K562 (cell line): ENCODE results near the gene ACTN4. TPM values are rescaled to one million over a fixed set of nuclear protein-coding genes. Genes with fewer than 3 reads are reported as not detected.

Experiments
- ESRRB ChIP-seq: fragments of 250-450 bp; sonication (Bioruptor Pico); IDR thresholded peaks from 2 replicates; pipeline ENCODE4 v1.5.0; 2020; ENCODE audit warnings: mild to moderate bottlenecking, moderate library complexity, borderline replicate concordance
- FOXM1 ChIP-seq, 2 experiments: fragments of 450-650 bp in 1 of 2; sonication (generic) in 1 of 2; formaldehyde crosslinking in 1 of 2; IDR thresholded peaks; 2 replicates each; pipeline versions ENCODE4 v1.6.1 to v1.9.0; 2017 to 2022; ENCODE audit warnings: low read depth in 2 of 2, mild to moderate bottlenecking in 2 of 2, missing genetic modification reagents in 1 of 2, moderate library complexity in 1 of 2
- polyA plus RNA-seq, 8 experiments: library from polyadenylated mRNA; depleted of rRNA in 4 of 8; stranded (reverse) in 5 of 8; unstranded in 3 of 8; fragments of >200 nt; fragmentation: Nextera tagmentation in 2 of 8; fragmentation: Illumina TruSeq in 1 of 8; extraction: Ambion mirVana in 2 of 8; extraction: Trizol in 1 of 8; gene quantifications; 2 replicates each; pipeline versions ENCODE4 v1.2.1 to v1.2.3, GENCODE V29; 2011 to 2014; ENCODE audit warnings: inconsistent platforms in 1 of 8, missing spikeins in 1 of 8
- total RNA-seq, 7 experiments: library from RNA; depleted of rRNA in 6 of 7; stranded (reverse); fragments of >200 nt in 6 of 7; fragmentation: Illumina TruSeq in 2 of 7; extraction: Trizol in 2 of 7; gene quantifications; 2 replicates each; pipeline versions ENCODE4 v1.2.1 to v1.2.3, GENCODE V29; 2011 to 2021; ENCODE audit warnings: low replicate concordance in 1 of 7
- TF ChIP-seq, protein P1 (sequence below): fragments of 250-450 bp; sonication (Bioruptor Pico); IDR thresholded peaks from 2 replicates; pipeline ENCODE4 v1.4.0; 2020

The ACTN4 gene
- total and polyA plus RNA-seq, 9 of the 15 experiments (the other 6 are each of a cell fraction or from before 2014, with no cell fraction given) = 3.1 to 385 (median 125) TPM

DNA sequence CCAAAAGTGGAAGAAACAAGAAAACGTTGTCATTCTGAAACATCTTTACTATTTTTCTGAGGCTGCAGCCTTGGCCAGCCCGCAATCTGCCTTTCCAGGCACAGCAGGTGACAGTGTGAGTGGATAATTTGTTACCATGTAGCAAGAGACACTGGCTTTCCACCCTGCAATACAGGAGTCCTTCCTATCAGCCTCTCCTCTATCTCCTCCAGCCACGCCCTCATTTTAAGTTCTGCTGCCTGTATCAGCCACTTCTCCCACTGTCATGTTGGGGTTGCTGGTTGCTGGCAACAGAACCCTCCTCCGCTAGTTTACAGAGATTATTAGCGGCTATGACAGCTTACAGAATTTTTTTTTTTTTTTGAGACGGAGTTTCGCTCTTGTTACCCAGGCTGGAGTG lies 133.6 kb downstream of the ACTN4 start (continued):
- TF ChIP-seq, protein P1, sequence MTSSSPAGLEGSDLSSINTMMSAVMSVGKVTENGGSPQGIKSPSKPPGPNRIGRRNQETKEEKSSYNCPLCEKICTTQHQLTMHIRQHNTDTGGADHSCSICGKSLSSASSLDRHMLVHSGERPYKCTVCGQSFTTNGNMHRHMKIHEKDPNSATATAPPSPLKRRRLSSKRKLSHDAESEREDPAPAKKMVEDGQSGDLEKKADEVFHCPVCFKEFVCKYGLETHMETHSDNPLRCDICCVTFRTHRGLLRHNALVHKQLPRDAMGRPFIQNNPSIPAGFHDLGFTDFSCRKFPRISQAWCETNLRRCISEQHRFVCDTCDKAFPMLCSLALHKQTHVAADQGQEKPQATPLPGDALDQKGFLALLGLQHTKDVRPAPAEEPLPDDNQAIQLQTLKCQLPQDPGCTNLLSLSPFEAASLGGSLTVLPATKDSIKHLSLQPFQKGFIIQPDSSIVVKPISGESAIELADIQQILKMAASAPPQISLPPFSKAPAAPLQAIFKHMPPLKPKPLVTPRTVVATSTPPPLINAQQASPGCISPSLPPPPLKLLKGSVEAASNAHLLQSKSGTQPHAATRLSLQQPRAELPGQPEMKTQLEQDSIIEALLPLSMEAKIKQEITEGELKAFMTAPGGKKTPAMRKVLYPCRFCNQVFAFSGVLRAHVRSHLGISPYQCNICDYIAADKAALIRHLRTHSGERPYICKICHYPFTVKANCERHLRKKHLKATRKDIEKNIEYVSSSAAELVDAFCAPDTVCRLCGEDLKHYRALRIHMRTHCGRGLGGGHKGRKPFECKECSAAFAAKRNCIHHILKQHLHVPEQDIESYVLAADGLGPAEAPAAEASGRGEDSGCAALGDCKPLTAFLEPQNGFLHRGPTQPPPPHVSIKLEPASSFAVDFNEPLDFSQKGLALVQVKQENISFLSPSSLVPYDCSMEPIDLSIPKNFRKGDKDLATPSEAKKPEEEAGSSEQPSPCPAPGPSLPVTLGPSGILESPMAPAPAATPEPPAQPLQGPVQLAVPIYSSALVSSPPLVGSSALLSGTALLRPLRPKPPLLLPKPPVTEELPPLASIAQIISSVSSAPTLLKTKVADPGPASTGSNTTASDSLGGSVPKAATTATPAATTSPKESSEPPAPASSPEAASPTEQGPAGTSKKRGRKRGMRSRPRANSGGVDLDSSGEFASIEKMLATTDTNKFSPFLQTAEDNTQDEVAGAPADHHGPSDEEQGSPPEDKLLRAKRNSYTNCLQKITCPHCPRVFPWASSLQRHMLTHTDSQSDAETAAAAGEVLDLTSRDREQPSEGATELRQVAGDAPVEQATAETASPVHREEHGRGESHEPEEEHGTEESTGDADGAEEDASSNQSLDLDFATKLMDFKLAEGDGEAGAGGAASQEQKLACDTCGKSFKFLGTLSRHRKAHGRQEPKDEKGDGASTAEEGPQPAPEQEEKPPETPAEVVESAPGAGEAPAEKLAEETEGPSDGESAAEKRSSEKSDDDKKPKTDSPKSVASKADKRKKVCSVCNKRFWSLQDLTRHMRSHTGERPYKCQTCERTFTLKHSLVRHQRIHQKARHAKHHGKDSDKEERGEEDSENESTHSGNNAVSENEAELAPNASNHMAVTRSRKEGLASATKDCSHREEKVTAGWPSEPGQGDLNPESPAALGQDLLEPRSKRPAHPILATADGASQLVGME (CRISPR knock-in tag) = no peak
- TF ChIP-seq FOXM1 (IDR thresholded peaks at IDR 0.05; ENCODE audit: low read depth) (no peak), FOXM1 (CRISPR knock-in tag; IDR thresholded peaks at IDR 0.05; ENCODE audit: low read depth) (no peak), ESRRB (no peak)

Other genes with a start within 250 kb of the ACTN4 start
Only the 7 nearest of the 12 such genes appear.
- gene MAP4K1, start 29.7 kb upstream of the ACTN4 start, total RNA-seq (2014; rRNA removed) = 0.65 TPM in 1 of 2 replicates, not detected in the other
- 0.47 TPM in 1 of 2 replicates, not detected in the other for gene MAP4K1, start 29.7 kb upstream of the ACTN4 start, total RNA-seq (2014; rRNA removed; fragmentation: Illumina TruSeq; extraction: Trizol)
- 0.14 and 0.38 TPM in 2 replicates for gene MAP4K1, start 29.7 kb upstream of the ACTN4 start, total RNA-seq (2015; rRNA removed; fragmentation: Illumina TruSeq; extraction: Trizol)
- 3.0 and 3.2 TPM in 2 replicates for gene MAP4K1, start 29.7 kb upstream of the ACTN4 start, total RNA-seq (2021)
- 0.39 and 0.81 TPM in 2 replicates for gene MAP4K1, start 29.7 kb upstream of the ACTN4 start, polyA plus RNA-seq (2011; rRNA removed)
- 0.31 and 0.61 TPM in 2 replicates for gene MAP4K1, start 29.7 kb upstream of the ACTN4 start, polyA plus RNA-seq (2014; fragmentation: Illumina TruSeq; extraction: Trizol)
- gene MAP4K1, start 29.7 kb upstream of the ACTN4 start, polyA plus RNA-seq (2014; fragmentation: Nextera tagmentation; extraction: Ambion mirVana) = 1 to 10 TPM in 1 of 2 experiments, under 1 TPM in 1; 0.99 to 1.4 TPM
- gene MAP4K1, start 29.7 kb upstream of the ACTN4 start, polyA plus RNA-seq (2014; rRNA removed) = 0.50 and 0.99 TPM in 2 replicates
- 733 and 769 TPM in 2 replicates for gene EIF3K, start 28.5 kb upstream of the ACTN4 start, total RNA-seq (2014; rRNA removed)
- gene EIF3K, start 28.5 kb upstream of the ACTN4 start, total RNA-seq (2014; rRNA removed; fragmentation: Illumina TruSeq; extraction: Trizol) = 363 and 429 TPM in 2 replicates
- gene EIF3K, start 28.5 kb upstream of the ACTN4 start, total RNA-seq (2015; rRNA removed; fragmentation: Illumina TruSeq; extraction: Trizol) = 589 and 623 TPM in 2 replicates
- gene EIF3K, start 28.5 kb upstream of the ACTN4 start, total RNA-seq (2021) = 686 and 693 TPM in 2 replicates
- gene EIF3K, start 28.5 kb upstream of the ACTN4 start, polyA plus RNA-seq (2011; rRNA removed) = 387 and 460 TPM in 2 replicates
- gene EIF3K, start 28.5 kb upstream of the ACTN4 start, polyA plus RNA-seq (2014; fragmentation: Illumina TruSeq; extraction: Trizol) = 1,607 and 1,827 TPM in 2 replicates
- gene EIF3K, start 28.5 kb upstream of the ACTN4 start, polyA plus RNA-seq (2014; fragmentation: Nextera tagmentation; extraction: Ambion mirVana) = 1,000 to 10,000 TPM; 1,193 to 1,486 TPM
- 798 and 985 TPM in 2 replicates for gene EIF3K, start 28.5 kb upstream of the ACTN4 start, polyA plus RNA-seq (2014; rRNA removed)
- gene CAPN12, start 96.8 kb downstream of the ACTN4 start, total RNA-seq (2014; rRNA removed) = 1.6 and 3.1 TPM in 2 replicates
- gene CAPN12, start 96.8 kb downstream of the ACTN4 start, total RNA-seq (2014; rRNA removed; fragmentation: Illumina TruSeq; extraction: Trizol) = 0.89 and 1.2 TPM in 2 replicates
- 0.83 and 0.87 TPM in 2 replicates for gene CAPN12, start 96.8 kb downstream of the ACTN4 start, total RNA-seq (2015; rRNA removed; fragmentation: Illumina TruSeq; extraction: Trizol)
- 3.7 and 4.8 TPM in 2 replicates for gene CAPN12, start 96.8 kb downstream of the ACTN4 start, total RNA-seq (2021)
- 6.8 and 14.8 TPM in 2 replicates for gene CAPN12, start 96.8 kb downstream of the ACTN4 start, polyA plus RNA-seq (2011; rRNA removed)
- gene CAPN12, start 96.8 kb downstream of the ACTN4 start, polyA plus RNA-seq (2014; fragmentation: Illumina TruSeq; extraction: Trizol) = 3.4 and 4.7 TPM in 2 replicates
- 1 to 10 TPM in 1 of 2 experiments, under 1 TPM in 1; 0.84 to 1.0 TPM for gene CAPN12, start 96.8 kb downstream of the ACTN4 start, polyA plus RNA-seq (2014; fragmentation: Nextera tagmentation; extraction: Ambion mirVana)
- 5.6 and 7.0 TPM in 2 replicates for gene CAPN12, start 96.8 kb downstream of the ACTN4 start, polyA plus RNA-seq (2014; rRNA removed)
- gene LGALS7, start 125.9 kb downstream of the ACTN4 start, total RNA-seq (2014; rRNA removed) = not detected in 2 replicates
- not detected in 2 replicates for gene LGALS7, start 125.9 kb downstream of the ACTN4 start, total RNA-seq (2014; rRNA removed; fragmentation: Illumina TruSeq; extraction: Trizol)
- not detected in 2 replicates for gene LGALS7, start 125.9 kb downstream of the ACTN4 start, total RNA-seq (2015; rRNA removed; fragmentation: Illumina TruSeq; extraction: Trizol)
- gene LGALS7, start 125.9 kb downstream of the ACTN4 start, total RNA-seq (2021) = not detected in 2 replicates
- gene LGALS7, start 125.9 kb downstream of the ACTN4 start, polyA plus RNA-seq (2011; rRNA removed) = not detected in 2 replicates
- gene LGALS7, start 125.9 kb downstream of the ACTN4 start, polyA plus RNA-seq (2014; fragmentation: Illumina TruSeq; extraction: Trizol) = not detected in 2 replicates
- not detected for gene LGALS7, start 125.9 kb downstream of the ACTN4 start, polyA plus RNA-seq (2014; fragmentation: Nextera tagmentation; extraction: Ambion mirVana)
- gene LGALS7, start 125.9 kb downstream of the ACTN4 start, polyA plus RNA-seq (2014; rRNA removed) = not detected in 2 replicates
- gene LGALS7B, start 141.6 kb downstream of the ACTN4 start, total RNA-seq (2014; rRNA removed) = not detected in 2 replicates
- not detected in 2 replicates for gene LGALS7B, start 141.6 kb downstream of the ACTN4 start, total RNA-seq (2014; rRNA removed; fragmentation: Illumina TruSeq; extraction: Trizol)
- not detected in 2 replicates for gene LGALS7B, start 141.6 kb downstream of the ACTN4 start, total RNA-seq (2015; rRNA removed; fragmentation: Illumina TruSeq; extraction: Trizol)
- not detected in 2 replicates for gene LGALS7B, start 141.6 kb downstream of the ACTN4 start, total RNA-seq (2021)
- not detected in 2 replicates for gene LGALS7B, start 141.6 kb downstream of the ACTN4 start, polyA plus RNA-seq (2011; rRNA removed)
- not detected in 2 replicates for gene LGALS7B, start 141.6 kb downstream of the ACTN4 start, polyA plus RNA-seq (2014; fragmentation: Illumina TruSeq; extraction: Trizol)
- gene LGALS7B, start 141.6 kb downstream of the ACTN4 start, polyA plus RNA-seq (2014; fragmentation: Nextera tagmentation; extraction: Ambion mirVana) = not detected
- gene LGALS7B, start 141.6 kb downstream of the ACTN4 start, polyA plus RNA-seq (2014; rRNA removed) = not detected in 2 replicates
- gene LGALS4, start 165.3 kb downstream of the ACTN4 start, total RNA-seq (2014; rRNA removed) = not detected in 2 replicates
- gene LGALS4, start 165.3 kb downstream of the ACTN4 start, total RNA-seq (2014; rRNA removed; fragmentation: Illumina TruSeq; extraction: Trizol) = not detected in 2 replicates
- gene LGALS4, start 165.3 kb downstream of the ACTN4 start, total RNA-seq (2015; rRNA removed; fragmentation: Illumina TruSeq; extraction: Trizol) = 0.18 TPM in 1 of 2 replicates, not detected in the other
- 1.1 and 1.8 TPM in 2 replicates for gene LGALS4, start 165.3 kb downstream of the ACTN4 start, total RNA-seq (2021)
- 0.31 and 0.38 TPM in 2 replicates for gene LGALS4, start 165.3 kb downstream of the ACTN4 start, polyA plus RNA-seq (2011; rRNA removed)
- gene LGALS4, start 165.3 kb downstream of the ACTN4 start, polyA plus RNA-seq (2014; fragmentation: Illumina TruSeq; extraction: Trizol) = 0.17 and 0.36 TPM in 2 replicates
- gene LGALS4, start 165.3 kb downstream of the ACTN4 start, polyA plus RNA-seq (2014; fragmentation: Nextera tagmentation; extraction: Ambion mirVana) = under 1 TPM in 1 of 2 experiments, not detected in 1; 0.08 TPM
- 0.29 TPM in 1 of 2 replicates, not detected in the other for gene LGALS4, start 165.3 kb downstream of the ACTN4 start, polyA plus RNA-seq (2014; rRNA removed)
- gene ECH1, start 184.1 kb downstream of the ACTN4 start, total RNA-seq (2014; rRNA removed) = 67.3 and 69.6 TPM in 2 replicates
- gene ECH1, start 184.1 kb downstream of the ACTN4 start, total RNA-seq (2014; rRNA removed; fragmentation: Illumina TruSeq; extraction: Trizol) = 40.1 and 58.0 TPM in 2 replicates
- 84.9 and 98.2 TPM in 2 replicates for gene ECH1, start 184.1 kb downstream of the ACTN4 start, total RNA-seq (2015; rRNA removed; fragmentation: Illumina TruSeq; extraction: Trizol)
- 89.2 and 91.7 TPM in 2 replicates for gene ECH1, start 184.1 kb downstream of the ACTN4 start, total RNA-seq (2021)
- 67.3 and 115 TPM in 2 replicates for gene ECH1, start 184.1 kb downstream of the ACTN4 start, polyA plus RNA-seq (2011; rRNA removed)
- 133 TPM in 2 replicates for gene ECH1, start 184.1 kb downstream of the ACTN4 start, polyA plus RNA-seq (2014; fragmentation: Illumina TruSeq; extraction: Trizol)
- gene ECH1, start 184.1 kb downstream of the ACTN4 start, polyA plus RNA-seq (2014; fragmentation: Nextera tagmentation; extraction: Ambion mirVana) = 10 to 100 TPM; 47.5 to 99.9 TPM
- gene ECH1, start 184.1 kb downstream of the ACTN4 start, polyA plus RNA-seq (2014; rRNA removed) = 55.2 and 118 TPM in 2 replicates